ENCODE results near the gene MAP3K14.

GRCh38 chr17:45235416-45236281, 81.2 kb downstream of the MAP3K14 start:
- TF ChIP-seq EZH2 (IDR thresholded peaks at IDR 0.05; ENCODE audit: low read length, missing control alignments) (no peak), CTCF (conservative IDR thresholded peaks at IDR 0.05 in 1 of 2, IDR thresholded peaks at IDR 0.05 in 1 of 2; ENCODE audit: low read depth in 1 of 2, low read length in 2 of 2) (peak; percentile 80 to 88)
